NCI-H1694 treated with DMSO at 0.1 percent for 48 hours (cell line): ENCODE data around the gene MAN2A1.
"Not testable (repeated sequence)": the region's sequence is repeated elsewhere in the genome, so short reads cannot be mapped to it uniquely, and the experiment has no call there.

Source experiments
- DNase-seq: peaks from one replicate; lab custom pipeline; 2025; lab: John Stamatoyannopoulos, UW

The MAN2A1 gene

DNA sequence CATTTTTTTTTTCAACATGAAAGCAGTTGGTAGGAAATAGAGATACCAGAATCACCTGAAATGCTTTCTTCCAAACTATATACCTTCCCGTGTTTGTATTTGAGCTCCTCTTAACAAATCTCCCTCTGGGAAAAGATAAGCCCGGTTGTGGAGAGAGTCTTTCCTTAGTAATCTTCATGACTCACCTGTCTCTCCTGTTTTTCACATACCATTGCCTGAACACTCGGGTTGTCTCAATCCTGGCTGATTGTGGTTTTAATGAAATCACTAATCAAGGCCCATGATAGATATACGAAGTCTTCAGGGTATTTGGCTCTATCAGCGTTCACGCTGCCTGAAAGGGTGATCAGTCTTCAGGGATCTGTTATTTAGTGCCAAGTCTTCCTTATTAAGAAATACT lies 136.7 kb downstream of the MAN2A1 start:
- no peak for DNase-seq

DNA sequence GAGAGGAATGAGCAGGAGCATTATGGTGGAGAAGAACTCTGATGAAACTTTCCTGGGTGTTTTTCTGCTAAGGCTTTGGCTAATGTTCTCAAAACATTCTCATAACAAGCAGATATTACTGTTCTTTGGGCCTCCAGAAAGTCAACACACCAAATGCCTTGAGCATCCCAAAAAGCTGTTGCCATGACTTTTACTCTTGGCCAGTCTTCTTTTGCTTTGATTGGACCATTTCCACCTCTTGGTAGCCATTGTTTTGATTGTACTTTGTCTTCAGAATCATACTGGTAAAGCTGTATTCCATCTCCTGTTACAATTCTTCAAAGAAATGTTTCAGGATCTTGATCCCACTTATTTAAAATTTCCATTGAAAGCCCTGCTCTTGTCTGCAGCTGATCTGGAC lies 139.6 kb downstream of the MAN2A1 start:
- no peak for DNase-seq

DNA sequence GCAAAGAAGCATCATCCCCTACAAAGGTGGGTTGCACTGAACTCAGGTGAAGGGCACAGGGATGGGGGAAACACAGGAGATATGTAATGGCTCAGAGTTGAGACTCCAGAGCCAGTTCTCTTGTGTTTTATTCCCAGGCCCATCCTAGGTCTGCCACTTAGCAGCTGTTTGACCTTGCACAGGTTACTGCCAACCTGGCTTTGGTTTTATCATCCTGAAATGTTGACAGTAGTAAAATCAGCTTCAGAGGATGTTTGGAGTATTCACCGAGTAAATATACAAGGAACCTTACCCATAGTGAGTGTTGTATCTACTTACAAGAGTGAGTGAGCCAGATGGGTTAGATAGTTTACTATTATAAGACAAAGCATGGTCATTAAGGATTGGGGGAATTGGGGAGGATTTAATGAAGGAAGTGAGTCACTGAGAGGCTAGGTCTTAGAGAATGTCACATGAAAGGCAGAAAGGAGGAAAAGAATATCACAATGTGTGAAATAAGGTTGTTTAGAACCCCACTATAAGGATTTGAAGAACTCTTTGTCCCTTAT lies 141.3 kb downstream of the MAN2A1 start:
- DNase-seq, result no peak

DNA sequence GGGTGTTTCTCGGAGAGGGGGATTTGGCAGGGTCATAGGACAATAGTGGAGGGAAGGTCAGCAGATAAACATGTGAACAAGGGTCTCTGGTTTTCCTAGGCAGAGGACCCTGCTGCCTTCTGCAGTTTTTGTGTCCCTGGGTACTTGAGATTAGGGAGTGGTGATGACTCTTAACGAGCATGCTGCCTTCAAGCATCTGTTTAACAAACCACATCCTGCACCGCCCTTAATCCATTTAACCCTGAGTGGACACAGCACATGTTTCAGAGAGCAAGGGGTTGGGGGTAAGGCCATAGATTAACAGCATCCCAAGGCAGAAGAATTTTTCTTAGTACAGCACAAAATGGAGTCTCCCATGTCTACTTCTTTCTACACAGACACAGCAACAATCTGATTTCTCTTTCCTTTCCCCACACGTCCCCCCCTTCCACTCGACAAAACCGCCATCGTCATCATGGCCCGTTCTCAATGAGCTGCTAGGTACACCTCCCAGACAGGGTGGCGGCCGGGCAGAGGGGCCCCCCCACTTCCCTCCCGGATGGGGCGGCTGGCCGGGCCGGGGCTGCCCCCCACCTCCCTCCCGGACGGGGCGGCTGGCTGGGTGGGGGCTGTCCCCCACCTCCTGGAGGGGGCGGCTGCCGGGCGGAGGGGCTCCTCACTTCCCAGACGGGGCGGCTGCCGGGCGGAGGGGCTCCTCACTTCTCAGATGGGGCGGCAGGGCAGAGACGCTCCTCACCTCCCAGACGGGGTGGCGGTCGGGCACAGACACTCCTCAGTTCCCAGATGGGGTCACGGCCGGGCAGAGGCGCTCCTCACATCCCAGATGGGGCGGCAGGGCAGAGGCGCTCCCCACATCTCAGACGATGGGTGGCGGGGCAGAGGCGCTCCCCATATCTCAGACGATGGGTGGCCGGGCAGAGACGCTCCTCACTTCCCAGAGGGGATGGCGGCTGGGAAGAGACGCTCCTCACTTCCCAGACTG lies 142.8 kb downstream of the MAN2A1 start:
- not testable (repeated sequence) for DNase-seq

DNA sequence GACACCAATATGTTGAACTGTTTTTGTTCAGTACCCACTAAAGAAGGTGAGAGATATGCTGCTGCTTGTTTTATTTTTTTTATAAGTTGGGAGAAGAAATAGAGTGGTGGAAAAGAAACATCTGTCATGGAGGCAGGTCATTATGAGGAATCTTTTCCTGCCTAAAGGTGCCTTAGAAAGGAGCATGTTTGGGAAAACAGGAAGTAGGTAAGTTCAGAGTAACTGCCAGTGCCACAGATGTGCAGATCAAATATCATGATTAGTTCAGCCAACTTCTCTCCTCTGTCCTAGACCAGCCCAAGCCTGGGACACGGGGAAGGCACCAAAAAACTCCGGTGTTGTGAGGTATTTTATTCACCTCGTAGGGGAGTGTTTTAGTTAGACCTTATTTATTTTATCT lies 144.2 kb downstream of the MAN2A1 start:
- DNase-seq, result no peak

DNA sequence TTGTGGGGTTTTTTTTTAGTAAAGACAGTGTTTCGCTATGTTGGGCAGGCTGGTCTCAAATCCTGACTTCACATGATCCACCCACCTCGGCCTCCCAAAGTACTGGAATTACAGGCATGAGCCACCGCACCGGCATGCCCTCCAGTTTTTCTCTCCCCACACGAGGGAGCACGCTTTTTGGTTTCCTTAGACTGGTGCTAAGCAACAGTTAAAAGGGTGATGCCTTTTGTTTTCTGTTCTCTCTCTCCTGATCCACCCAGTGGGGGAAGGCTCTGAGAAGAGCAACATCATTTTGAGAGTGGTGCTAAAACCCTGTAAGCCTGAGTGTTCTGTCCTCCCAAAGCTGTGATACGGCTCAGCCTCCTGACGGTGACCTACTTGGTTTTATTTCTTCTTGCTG lies 146.6 kb downstream of the MAN2A1 start:
- DNase-seq, result no peak

DNA sequence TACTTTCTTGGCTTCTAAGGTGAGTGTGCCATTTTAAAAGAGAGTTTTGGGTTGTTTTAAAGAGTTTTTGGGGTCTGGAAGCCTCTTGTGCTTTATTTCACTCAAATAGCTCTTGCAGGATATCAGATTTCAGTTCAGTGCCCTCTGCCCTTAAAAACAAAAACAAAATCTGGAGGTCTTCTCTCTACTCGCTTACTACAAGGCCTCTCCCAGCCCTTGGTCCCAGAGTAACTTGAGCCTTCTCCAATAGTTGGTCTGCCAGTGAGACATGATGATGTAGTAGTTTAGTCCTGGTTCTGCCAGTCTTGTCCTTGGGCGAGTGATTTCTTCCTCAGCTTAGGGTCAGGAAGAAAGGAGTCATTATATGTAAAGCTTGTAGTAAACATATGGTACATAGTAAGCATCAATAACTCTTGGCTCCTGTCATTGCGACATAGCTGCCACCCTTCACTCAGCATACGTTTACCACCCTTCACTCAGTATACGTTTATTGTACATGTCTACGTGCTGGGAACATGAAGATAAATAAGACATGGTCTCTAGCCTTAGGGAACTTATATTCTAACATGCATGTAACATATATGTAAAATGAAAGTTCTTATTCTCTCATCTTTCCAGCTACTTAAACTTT lies 147.6 kb downstream of the MAN2A1 start:
- no peak for DNase-seq

DNA sequence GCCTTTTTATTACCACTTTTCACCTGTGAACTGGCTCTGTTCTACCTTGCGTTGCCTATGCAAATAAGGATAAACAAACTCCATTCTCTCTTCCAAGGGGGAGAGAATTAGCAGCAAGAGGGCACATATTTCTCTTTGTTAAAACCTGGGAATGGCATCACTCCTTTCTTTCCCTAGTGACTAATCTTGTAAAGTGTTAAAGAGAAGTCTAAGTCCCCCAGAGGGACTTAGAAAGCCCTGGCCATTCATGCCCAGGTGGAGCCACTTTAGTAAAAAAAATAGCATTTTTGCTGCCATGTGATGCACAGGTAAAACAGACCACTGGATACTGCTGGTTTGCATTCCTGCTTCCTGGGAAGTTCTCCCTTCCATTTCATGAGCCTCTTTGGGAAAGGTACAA lies 148.4 kb downstream of the MAN2A1 start:
- no peak for DNase-seq

DNA sequence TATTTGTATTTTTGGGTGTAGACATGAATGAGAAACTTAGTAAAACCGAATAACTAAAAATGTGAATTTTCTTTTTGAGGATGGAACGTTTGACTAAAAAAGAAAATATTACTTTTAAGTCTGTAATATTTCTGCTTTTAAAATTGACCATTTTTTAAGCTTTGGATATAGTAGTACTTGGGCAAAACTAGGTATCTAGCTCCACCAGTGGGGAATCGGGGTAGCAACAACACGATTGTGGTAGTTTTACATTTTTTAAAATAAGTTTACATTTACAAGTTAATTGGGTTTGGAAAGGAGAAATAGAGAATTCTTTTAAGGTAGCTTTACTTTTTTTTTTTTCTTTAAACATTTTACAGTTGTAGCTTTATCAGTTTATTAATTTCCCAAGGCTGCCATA lies 154.4 kb downstream of the MAN2A1 start:
- DNase-seq, result no peak

DNA sequence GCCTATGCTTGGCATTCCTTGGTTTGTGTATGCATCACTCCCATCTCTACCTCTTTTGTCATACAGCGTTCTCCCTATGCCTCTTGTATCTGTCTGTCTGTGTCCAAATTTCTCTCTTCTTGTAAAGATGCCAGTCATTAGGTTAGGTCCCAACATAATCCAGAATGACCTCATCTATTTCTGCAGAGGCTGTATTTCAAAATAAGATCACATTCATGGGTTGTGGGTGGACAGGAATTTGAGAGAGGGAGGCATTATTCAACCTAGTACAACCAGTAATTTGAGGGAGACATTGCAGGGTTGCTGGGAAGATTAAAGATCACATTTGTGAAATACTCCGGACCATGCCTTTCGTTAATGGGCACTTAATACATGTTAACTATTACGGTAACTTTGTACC lies 155.0 kb downstream of the MAN2A1 start:
- DNase-seq, result no peak

DNA sequence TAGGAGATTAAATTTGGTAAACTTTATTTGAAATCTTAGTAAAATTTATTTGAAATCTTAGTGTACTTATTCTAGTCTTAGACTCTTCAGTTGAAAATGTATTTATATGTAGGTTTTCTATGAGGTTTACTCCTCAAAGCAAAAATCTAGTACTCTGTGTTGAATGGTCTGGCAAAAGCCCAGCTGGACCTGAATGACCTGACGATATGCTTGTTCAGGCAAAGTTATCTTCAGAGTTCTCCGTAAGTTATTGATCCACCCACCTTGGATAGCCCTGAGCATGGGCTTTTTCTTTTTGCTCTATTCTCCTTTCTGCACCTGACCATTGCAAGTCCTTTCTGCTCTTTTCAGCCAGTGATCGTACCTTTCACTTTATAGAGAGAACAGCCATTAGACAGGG lies 158.4 kb downstream of the MAN2A1 start:
- DNase-seq, result no peak

DNA sequence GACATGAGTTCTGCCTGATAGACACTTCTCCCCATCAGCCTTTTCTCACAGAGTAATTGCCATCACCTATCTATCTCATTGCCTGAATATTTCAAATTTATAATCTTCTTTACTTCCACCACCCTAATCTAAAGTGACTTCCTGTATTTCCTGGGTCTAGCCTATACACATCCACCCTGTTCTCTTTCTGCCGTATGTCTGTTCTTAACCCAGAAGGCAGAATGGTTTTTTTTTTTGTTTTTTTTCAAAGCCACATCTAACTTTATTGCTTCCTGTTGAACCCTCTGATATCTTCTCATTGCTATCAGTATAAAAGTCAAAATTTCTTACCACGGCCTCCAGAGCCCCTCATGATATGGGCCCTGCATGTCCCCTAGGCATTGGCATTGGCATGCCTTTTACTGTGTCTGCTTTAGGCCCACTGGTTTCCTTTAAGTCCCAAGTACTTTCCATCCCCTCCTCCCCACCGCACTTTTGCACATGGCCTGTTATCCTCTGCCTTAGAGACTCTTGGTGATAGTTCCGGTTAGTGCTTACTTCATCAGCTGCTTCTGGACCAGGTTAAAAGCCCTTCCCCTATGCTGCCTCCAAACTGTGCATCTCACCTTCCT lies 159.9 kb downstream of the MAN2A1 start:
- DNase-seq, result no peak

DNA sequence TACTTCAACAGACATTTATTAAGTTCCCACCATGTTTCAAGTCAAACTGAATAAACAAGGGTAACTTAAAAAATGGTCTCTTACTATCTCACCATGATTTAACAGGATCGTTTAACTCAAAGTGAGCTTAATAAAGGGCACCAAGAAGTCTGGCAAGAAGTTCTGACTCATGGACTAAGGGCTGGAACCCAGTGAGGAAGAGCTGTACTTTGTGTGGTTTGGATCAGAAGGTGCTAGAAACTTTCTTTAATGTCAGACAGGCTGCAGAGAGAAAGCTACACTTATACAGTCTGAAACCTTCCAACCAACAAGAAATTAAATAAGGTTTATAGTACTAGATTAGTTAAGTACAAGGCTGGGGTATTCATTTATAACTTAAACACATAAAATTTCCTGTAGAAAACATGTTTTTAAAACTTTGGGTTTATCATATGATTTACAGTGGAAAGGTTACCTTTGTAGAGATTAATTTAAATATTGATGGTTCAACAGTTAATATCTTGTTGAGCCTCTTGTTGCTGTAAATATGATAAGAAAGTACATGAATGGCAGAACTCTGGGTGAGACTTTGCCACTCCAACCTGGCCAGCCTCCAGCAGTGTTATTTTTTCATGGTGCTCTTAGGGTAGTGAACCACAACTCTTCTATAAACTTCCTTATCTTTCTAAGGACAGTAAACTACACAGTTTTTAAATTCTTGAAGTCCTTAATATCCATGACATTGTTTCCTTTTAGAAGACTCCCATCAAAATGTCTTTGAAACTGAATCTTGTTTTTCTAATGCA lies 162.8 kb downstream of the MAN2A1 start:
- DNase-seq, result no peak

DNA sequence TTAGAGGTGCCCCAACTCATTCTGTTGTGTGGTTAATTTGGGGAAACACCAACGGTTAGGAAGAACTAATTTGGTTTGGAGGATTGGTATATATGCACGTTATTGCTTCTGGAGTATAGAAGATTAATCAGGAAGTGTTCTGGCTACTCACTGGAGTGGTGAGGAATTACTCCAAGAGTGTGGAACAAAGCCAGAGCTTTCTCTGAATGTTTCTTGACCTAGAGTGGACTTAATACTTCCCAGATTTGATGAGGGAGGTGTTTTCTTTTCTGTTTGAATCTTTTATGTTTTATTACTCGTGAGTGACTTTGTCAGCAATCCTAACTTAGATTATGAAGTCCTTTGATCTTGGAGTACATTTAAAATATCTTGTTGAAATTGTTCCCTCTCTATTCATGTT lies 163.7 kb downstream of the MAN2A1 start:
- no peak for DNase-seq

DNA sequence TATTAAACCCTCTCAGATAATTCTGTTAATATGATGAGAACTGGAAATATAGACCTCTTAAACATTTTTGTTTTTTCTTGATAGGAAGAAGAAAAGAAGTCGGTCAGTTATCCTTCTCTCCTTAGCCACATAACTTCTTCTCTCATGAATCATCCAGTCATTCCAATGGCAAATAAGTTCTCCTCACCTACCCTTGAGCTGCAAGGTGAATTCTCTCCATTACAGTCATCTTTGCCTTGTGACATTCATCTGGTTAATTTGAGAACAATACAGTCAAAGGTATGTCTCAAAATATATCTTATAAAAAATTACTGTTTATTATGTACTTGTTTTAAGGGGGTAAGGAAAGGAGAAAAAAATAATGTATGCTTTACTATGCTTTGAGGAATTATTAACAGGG lies 165.3 kb downstream of the MAN2A1 start:
- no peak for DNase-seq

DNA sequence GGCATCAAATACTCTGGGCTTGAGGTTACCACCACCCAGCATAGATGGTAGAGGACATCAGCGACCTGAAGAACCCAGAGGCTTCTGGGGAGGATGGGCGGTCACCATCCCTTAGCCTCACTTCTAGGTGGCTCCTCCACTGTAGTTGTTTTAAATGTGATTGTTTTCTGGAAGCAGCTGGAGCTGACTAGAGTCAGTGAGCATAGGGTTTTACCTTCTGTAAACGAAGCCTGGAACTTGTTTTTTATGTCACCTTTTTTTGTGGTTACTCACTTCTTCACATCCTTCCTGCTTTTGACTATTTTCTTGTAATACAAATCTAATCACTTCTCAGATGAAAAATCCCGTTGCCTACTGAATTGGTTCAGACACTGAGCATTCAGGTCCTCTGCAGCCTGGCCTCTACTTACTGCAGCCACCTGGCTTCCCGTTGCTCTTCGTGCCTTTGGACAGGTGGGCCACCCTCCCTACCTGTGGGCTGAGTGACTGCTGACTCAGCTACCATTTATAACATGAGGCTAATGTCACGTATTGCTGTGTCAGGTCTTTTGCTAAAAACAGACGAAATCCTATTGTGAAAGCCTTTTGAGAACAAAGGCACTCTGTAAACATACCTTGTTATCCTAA lies 167.8 kb downstream of the MAN2A1 start:
- DNase-seq, result no peak

DNA sequence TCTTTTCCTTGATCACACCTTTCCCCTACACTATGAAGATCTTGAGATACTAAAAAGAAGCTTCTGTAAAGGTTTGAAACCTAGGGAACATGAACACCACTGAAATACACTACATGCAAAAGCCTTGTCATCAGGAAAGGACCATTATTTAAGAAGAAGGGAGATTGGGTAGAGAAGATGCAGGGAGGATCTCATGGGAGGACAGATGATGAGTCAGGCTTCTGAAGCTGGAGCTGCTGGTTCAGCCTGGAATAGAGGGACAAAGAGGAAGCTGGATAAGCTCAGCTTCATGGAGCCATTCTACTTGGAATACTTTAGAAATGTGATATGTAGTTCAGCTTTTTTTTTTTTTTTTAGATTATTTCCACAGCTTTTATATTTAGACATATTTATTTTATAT lies 169.8 kb downstream of the MAN2A1 start:
- DNase-seq, result no peak

DNA sequence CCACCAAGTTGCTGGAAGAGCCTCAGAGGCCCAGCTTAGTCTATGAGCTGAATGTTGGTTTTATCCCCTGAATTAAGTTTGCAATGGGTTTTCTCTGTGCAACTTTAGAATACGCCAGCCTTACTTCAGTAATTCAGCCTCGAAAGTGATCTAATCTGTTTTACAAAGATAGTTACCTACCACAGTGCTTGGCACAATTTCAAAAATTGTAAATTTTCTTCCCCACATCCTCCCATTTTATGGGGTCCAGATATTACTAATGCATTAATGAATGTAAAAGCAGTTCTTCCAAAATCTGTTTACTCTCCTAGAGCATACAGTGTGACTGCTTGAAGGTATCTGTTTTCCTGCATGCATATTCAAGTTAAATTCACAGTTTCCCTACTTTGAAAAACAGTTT lies 172.6 kb downstream of the MAN2A1 start:
- DNase-seq, result no peak

DNA sequence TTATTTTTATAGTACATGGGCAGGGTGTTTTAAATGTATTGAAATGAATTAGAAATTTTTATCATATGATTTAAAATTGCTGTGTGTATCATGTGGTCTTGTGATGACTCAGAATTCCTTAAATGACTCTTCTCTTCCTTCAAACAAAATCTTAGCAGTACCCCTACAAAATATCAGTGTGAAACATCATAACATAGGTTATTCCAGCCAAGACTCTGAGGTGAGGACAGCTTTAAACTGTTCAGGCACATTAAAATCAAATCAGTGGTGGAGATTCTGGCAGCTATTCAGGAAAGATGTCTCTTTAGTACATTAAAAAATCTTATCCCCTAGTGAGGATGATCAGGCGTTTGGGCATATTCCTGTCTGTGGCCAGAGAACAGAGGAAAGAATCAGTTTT lies 174.0 kb downstream of the MAN2A1 start:
- DNase-seq, result no peak

DNA sequence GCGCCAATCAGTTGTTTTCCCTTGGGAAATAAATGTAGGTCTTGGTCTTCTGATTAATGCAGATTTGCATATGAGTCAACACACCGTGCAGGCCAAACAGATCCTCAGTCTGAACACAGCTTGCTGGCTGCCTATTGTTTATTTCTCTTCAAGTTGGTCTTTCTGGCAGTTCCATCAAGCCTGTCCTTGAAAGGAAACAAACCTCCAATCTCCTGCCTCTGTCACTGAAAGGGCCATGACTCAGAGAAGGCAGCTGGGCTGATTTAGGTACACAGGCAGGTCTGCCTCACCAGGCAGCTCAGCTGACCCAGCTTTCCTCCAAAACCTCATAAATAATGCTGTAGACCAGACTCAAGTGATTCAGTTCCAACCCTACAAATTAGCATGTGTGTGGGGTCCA lies 175.9 kb downstream of the MAN2A1 start:
- no peak for DNase-seq

DNA sequence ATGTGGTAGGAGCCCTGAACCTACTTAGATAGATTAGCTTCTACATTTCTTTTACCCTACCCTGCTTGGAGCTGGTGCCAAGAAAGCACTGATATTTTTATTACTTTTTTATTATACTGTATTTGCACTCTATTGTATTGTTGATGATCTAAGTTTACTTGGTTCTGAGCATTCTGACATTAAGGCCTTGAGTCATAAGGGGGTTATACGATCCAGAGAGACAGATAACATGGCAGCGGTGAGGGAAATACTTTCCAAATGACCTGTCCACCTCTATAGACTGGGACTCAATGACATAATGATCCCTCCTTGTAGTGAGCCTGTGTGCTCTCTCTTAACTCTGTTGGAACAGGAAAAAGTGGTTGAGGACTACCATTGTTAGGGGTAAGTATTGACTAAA lies 176.3 kb downstream of the MAN2A1 start:
- no peak for DNase-seq

DNA sequence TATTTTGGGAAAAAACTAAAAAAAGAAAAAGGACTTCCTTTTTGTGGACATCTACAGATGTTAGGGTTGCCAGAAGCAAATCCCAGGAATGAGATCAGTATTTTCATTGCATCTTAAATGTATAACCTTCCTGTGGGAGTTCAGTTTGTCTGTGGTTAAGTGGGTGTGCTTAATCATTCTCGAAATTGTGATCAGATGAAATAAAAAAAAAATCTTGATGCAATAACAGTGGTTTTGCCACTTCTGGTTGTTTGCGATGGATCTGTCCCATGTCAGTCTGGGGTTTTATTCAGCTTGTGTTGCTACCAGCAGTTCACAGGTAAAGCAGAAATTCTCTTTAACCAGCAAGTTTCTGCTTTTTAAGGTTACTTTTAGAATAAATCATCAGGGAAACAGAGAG lies 179.0 kb downstream of the MAN2A1 start:
- DNase-seq, result no peak
